ENCODE results near the gene OR2W3.
"Not testable (repeated sequence)": the region's sequence is repeated elsewhere in the genome, so short reads cannot be mapped to it uniquely, and the experiment has no call there.

Gene OR2W3

GRCh38 chr1:247919952-247920351, 24.6 kb downstream of the OR2W3 start, which contains the start of gene OR2T8:
TSS of gene OR2T8 (plus strand) at chr1:247920252. CDS start at chr1:247921018, 766 bp downstream.
- DNase-seq (ENCODE audit: low spot score): no peak

- no peak for DNase-seq (ENCODE audit: low spot score)
These were observed 28.6 kb downstream of the OR2W3 start for GRCh38 chr1:247923941-247924340.

- DNase-seq (ENCODE audit: low spot score): no peak
These were observed 29.5 kb downstream of the OR2W3 start, which contains the start of gene OR2AJ1 for GRCh38 chr1:247924868-247925267. TSS of gene OR2AJ1 (plus strand) at chr1:247924889. CDS start at chr1:247933769, 8,880 bp downstream.

GRCh38 chr1:247933989-247934388, 38.6 kb downstream of the OR2W3 start:
- DNase-seq (ENCODE audit: low spot score): no peak

GRCh38 chr1:247935781-247936180, 40.4 kb downstream of the OR2W3 start:
- DNase-seq (ENCODE audit: low spot score): no peak

- no peak for DNase-seq (ENCODE audit: low spot score)
These were observed 41.0 kb downstream of the OR2W3 start for GRCh38 chr1:247936415-247936814.

GRCh38 chr1:247936965-247937734, 41.8 kb downstream of the OR2W3 start:
- DNase-seq (ENCODE audit: low spot score): not testable (repeated sequence)

- no peak for DNase-seq (ENCODE audit: low spot score)
These were observed 47.2 kb downstream of the OR2W3 start for GRCh38 chr1:247942624-247943023.
